Placental epithelial cell (primary cell): ENCODE data around the gene SAMSN1. TPM values are rescaled to one million over a fixed set of nuclear protein-coding genes. Genes with fewer than 3 reads are reported as not detected.

Experiments
- total RNA-seq: library from RNA; depleted of rRNA; stranded (reverse); fragments of >200 nt; gene quantifications from 2 replicates; pipeline ENCODE4 v1.2.3, GENCODE V29; 2012

The SAMSN1 gene
- total RNA-seq, result not detected in 2 replicates

GRCh38 chr21:14545906-14546480 lies at the start of gene SAMSN1:
Gene SAMSN1 (minus strand): TSS chr21:14546315. CDS start chr21:14546261, 54 bp downstream.

Other genes starting within 250 kb of the SAMSN1 start
- 27.5 and 49.3 TPM in 2 replicates for gene HSPA13, start 163.2 kb downstream of the SAMSN1 start, total RNA-seq